GM10266 (cell line): ENCODE results near the gene ANKRD22.

Source experiments
- DNase-seq: peaks from one replicate; pipeline ENCODE4 v3.0.0; 2012; ENCODE audit errors: extremely low spot score
- TF ChIP-seq, protein P1 (sequence below): IDR thresholded peaks from 2 replicates; pipeline ENCODE4 v1.5.1; 2012; ENCODE audit warnings: mild to moderate bottlenecking, low read depth; ENCODE audit not compliant: control insufficient read depth, insufficient read depth; ENCODE audit errors: missing control alignments

Gene ANKRD22

GRCh38 chr10:88874281-88874680 is 22.6 kb upstream of the ANKRD22 start:
- DNase-seq: no peak
- TF ChIP-seq, protein P1, sequence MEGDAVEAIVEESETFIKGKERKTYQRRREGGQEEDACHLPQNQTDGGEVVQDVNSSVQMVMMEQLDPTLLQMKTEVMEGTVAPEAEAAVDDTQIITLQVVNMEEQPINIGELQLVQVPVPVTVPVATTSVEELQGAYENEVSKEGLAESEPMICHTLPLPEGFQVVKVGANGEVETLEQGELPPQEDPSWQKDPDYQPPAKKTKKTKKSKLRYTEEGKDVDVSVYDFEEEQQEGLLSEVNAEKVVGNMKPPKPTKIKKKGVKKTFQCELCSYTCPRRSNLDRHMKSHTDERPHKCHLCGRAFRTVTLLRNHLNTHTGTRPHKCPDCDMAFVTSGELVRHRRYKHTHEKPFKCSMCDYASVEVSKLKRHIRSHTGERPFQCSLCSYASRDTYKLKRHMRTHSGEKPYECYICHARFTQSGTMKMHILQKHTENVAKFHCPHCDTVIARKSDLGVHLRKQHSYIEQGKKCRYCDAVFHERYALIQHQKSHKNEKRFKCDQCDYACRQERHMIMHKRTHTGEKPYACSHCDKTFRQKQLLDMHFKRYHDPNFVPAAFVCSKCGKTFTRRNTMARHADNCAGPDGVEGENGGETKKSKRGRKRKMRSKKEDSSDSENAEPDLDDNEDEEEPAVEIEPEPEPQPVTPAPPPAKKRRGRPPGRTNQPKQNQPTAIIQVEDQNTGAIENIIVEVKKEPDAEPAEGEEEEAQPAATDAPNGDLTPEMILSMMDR: no peak

GRCh38 chr10:88873757-88874156 is 22.1 kb upstream of the ANKRD22 start:
- TF ChIP-seq, protein P1: no peak

DNA sequence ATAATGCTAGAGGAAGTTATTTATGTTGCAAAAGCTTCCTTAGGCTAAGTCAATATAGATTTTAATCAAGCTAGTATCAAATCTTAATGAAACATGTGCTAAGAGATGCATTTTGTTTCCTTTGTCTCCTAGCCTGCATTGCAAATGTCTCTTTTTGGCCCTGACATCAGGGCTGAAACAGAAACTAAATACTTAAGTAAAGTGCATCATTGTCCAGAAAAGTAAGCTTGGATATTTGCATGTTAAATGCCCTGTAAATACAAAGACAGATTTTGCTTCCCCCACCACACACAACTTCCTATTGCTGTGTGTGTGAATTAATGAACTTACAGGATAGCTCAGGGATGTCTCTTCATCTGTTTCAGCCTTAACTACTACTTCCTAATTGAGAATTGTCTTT is 18.4 kb upstream of the ANKRD22 start:
- no peak for DNase-seq
- TF ChIP-seq, protein P1: no peak

More at GRCh38 chr10:88873757-88874156, 22.1 kb upstream of the ANKRD22 start:
- no peak for DNase-seq

- TF ChIP-seq, protein P1: no peak
These were observed 14.8 kb upstream of the ANKRD22 start for GRCh38 chr10:88866454-88866853.

GRCh38 chr10:88865281-88865876 is 13.7 kb upstream of the ANKRD22 start:
- DNase-seq: no peak
- TF ChIP-seq, protein P1: no peak

More at GRCh38 chr10:88866454-88866853, 14.8 kb upstream of the ANKRD22 start:
- DNase-seq: no peak

GRCh38 chr10:88861036-88861435 is 9.4 kb upstream of the ANKRD22 start:
- TF ChIP-seq, protein P1: no peak
- no peak for DNase-seq

GRCh38 chr10:88858491-88858890 is 6.8 kb upstream of the ANKRD22 start:
- TF ChIP-seq, protein P1: no peak
- DNase-seq: no peak
